Stimulated activated CD4-positive, alpha-beta T cell treated with anti-CD3 and anti-CD28 coated beads, TNF-alpha, amount 100 ng/mL, for 48 hours (primary cell): ENCODE measurements around the gene USP12.

Source experiments
- DNase-seq, 3 donors: peaks; one replicate each; pipeline ENCODE4 v3.0.0-alpha.2; 2020; ENCODE audit warnings: low read depth in 3 of 3

USP12 gene

DNA sequence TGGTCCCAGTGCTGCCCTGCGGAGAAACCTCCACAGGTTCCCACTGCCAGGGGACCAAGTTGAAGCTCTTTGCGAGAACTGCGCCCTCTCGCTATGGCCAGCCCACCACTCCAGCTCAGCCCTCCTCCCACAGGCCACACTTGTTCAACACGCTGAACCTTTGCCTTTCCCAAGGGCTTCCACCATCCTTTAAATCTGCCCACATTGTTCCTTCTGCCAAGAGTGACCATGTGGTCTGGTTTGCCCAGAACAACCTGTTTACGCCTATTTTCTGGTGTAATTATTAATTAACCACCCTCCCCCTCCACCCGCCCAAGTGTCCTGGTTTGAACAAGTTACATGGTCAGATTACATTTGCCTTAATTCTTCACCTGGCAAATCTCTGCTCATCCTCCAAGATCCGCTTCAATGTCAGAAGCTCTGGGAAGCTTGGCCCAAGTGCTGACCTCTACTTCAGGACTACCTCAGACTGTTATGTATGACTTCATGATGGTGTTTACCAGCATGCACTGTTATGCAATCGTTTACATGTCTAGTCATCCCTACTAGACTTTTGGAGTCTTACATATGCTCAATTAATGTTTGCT, 12.0 kb upstream of the USP12 start:
- no peak for DNase-seq

DNA sequence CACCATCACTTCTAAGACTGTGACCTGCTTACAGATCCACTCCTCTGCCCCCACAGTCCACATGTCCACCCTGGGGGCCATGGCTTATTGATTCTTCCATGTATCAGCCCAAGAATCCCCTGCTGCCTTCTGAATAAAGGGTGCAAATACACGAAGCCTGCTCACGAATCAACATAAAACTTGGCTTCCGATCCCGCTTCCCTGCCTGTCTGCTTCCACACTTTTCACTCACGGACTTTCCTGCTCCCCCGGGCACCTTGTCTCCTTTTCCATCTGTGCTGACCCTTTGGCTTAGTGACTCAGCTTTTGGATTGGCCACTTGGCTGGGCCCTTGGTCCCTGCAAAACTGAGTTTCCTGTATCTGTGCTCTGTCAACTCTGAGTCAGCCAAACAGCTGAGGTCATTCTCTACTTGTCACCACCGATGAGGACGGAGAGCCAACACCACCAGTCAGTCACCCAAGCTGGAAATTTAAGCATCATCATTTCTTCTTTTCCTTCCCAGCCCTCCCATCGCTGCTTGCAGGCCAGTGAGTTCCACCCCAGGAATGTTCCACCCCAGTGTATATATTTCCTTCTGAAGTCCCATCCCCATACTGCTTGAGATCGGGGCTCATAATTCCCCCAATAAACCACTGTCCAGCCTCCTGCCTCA, 11.4 kb upstream of the USP12 start:
- DNase-seq: no peak

- no peak for DNase-seq
Measured at GRCh38 chr13:27182054-27182453, 10.4 kb upstream of the USP12 start.

GRCh38 chr13:27177852-27178251, 6.2 kb upstream of the USP12 start:
- no peak for DNase-seq

DNA sequence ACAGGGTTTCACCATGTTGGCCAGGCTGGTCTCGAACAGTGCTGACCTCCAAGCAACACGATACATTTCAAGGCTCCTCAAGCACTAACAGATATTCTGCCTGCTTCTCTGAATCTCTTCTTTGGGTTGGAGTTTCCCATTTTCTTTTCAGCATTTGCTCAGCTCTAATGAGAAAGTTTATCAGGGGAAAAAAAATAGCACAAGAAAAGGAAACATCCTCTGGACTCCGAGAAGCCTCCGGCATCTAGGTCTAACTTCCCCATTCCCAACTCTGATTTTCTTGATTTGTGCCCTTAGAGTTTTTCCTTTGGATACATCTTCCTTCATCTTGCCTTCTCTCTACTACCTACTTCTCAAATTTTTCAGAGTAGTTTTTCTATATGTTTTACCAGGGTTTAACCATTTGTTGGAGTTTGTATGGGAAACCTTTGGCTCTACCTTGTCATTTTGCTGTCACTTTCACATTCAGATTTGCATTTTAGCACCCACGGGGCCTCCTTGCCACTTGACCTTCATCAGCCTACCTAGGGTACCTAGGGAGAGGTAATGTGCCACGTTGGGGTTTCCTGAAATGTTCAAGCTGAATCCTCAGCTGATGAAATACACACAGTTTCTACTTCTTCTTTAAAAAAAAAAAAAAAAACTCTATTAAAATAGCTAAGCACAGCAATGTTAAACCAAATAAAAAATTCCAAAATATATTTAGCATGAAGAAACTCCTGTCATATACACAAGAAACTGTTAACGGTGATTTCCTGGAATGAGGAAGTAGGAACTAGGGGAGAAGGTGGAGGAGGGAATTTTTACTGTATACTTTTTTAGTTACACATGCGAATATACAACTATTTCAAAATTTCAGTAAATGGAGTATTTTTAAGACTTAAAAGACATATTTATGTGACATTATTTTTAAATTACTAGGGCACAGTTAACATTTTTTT, 5.1 kb upstream of the USP12 start:
- no peak for DNase-seq

DNA sequence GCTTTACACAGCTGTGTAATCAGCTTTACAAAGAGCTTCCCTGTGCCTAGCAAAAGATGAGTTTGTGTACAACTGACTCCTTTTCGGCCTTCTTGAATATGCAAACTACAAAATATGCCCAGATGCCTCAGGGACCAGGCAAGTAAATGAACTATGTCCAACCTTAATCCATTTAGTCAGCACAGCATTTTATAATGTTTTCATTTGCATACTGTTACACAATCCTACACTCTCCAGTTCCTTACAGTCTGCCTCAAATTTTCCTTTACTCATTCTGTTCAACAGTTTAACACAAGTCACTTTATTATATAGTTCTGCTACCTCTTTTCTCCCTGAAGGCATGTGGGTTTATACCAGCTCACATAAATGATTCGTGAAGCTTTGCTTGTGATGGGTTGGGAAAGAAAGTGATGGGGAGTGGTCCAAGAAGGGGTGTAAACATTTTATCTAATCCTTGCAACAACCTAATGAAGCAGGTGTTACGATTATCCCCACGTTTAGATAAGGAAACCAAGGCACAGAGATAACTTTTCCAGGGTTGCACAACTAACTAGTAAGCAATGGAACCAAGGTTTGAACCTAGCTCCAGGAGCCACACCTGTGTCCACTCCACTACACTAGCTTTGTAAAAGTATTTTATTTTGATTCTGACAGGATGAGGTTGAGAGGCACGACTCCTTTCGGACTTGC, 3.3 kb upstream of the USP12 start:
- no peak for DNase-seq

DNA sequence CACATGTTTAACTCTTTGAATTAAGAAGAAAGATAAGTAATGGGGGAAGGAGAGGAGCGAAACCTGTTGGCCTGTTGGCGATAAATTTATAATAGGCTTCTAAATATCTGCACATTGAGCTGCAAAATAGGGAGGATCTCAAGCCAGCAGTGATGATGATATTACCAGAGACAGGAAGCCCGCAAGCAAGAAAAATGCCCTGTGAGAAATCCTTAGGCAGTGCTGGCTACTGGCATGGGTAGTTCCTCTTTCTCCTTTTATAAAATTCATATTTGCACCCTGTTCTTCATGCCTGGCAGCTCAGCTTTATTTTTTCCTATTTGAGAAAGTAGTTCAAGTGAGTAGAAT, 858 bp upstream of the USP12 start:
- DNase-seq: no peak

GRCh38 chr13:27171827-27172494, 350 bp upstream of the USP12 start:
- DNase-seq: peak; percentile 75 to 85 (median 81)

DNA sequence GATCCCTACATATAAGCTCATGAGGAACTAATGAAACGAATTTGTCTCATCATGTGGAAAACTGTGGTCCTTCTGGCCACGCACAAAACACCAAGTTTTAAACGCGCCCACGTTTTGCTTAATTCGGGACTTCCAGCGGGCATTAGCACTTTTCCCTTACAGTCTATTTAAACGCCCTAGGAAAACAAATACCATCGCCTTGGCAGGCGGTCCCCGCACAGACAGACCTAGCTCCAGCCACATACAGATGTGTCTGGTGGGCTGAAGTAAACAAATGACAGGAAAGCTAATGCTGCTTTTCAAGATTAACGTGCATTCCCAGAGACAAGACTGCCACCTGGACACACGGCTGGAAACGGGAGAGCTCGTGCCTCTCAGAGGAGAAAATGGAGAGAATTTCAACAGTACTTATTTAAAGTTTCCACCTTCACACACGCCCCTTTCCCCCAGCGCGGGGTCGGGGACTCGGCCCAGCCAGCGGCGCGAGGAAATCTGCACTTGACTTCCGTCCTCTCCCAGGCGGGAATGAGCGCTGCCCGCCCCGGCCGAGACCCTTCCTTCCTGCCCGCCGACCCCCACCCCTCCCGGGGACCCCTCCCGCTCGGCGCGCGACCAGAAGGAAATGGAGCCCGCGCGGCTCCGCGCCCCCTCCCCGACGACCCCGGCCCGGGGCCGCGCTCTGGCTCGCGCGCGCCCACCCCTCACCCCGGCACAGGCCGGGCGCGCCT, 931 bp downstream of the USP12 start:
- DNase-seq: peak in 2 of 3 donors; percentile 14 to 36

DNA sequence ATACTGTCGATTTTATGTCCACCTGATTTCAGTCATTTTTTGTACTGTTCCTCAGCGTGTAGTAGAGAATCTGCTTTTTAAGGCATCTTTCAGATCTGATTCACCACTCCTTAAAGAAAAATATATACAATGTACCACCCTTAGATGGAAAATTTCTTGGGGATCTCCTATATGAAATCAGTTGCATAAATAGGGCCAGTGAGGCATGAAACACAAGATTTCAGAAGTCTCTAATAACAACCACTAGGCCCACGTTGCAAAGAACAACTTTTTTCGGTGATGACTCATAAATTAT, 1.4 kb downstream of the USP12 start:
- no peak for DNase-seq

GRCh38 chr13:27168906-27169657, 2.5 kb downstream of the USP12 start:
- DNase-seq: no peak

DNA sequence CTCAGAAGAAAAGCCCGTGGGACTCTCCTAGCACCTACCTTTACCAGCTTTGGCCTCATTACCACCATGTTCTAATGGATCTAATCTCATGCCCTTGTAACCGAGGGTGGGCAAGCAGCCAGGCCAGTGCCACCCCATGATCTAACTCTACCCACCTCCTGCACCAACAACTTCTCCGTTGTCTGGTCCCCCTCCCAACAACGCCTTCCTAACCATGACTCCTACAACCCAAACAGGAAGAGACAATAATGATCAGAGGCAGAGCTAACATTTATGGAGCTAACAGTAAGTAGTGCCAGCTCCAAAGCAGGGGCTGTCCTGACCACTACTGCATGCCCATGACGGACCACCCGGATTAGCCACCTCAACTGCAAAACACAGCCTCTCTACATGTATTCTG, 3.5 kb downstream of the USP12 start:
- no peak for DNase-seq

GRCh38 chr13:27166313-27166712, 5.3 kb downstream of the USP12 start:
- DNase-seq: no peak

DNA sequence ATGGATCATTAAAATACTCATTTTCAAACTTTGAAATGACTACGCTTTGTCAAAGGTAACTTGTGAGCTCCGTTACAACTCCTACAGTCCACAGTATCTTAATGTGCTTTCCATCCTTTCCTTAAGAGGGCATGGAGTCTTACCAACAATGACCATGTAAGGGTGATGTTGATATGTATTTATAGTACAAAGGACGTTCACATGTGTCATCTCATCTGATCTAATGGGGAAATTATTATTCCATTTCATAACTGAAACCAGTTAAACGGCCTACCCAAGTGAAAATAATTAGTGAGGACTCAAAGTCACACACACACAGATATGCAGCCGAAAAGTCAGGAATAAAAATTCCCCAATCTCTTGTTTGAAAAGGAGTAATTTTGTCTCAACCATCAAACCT, 9.6 kb downstream of the USP12 start:
- no peak for DNase-seq

- DNase-seq: no peak
Measured at GRCh38 chr13:27161423-27161822, 10.2 kb downstream of the USP12 start.

- DNase-seq: no peak
Measured at GRCh38 chr13:27160657-27161295, 10.8 kb downstream of the USP12 start.

DNA sequence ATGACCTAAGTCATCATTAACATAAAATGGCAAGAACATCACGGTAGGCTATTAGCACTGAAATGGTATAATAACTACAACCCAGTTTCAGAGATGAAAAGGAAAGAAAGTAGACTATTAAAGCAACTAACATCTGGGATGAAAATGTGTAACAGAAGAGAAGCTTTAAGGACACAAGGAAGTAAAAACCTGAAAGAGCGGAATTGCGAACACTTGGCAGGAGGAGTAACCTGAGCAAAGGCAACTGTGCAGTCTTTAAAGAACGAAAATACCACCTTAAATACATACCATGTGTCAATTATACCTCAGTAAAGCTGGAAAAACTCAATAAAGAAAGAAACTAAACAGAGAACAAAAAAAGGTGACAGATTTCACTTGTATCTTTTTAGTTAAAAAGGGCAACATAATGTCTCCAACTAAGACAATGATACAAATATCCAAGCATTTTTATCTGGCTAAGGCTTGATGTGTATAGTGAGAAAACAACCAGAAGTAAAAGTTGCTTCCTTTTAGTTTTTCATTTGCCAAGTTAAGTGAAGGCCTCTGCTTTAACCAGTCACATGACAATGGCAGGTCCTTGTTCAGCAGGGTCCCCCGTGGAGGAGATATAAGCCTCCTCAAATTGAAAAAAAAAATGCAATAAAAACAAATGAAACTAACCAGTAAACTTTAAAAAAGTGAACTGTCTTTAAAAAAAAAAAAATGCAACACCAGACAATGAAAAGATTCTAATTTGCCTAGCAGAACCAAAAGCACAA, 11.6 kb downstream of the USP12 start:
- DNase-seq: no peak

DNA sequence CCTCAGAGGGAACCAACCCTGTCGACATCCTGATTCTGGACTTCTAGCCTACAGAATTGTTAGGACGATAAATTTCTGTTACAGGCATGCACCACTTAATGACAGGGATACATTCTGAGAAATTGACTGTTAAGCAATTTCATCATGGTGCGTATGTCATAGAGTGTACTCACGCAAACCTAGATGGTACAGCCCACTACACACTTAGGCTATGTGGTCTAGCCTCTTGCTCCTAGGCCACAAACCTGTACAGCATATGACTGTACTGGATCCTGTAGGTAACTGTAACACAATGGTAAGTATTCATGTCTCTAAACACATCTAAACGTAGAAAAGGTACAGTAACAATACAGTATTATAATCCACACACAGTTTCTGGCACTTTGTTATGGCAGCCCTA, 13.3 kb downstream of the USP12 start:
- no peak for DNase-seq
